Left ventricle myocardium inferior (tissue), 1 donor: Measurements from ENCODE around the gene CENPT. TPM values are rescaled to one million over a fixed set of nuclear protein-coding genes. Genes with fewer than 3 reads are reported as not detected.
A peak's percentile ranks its signal among the peaks of the same experiment; 100 is the strongest.

Experiments
- DNase-seq: peaks from one replicate; pipeline ENCODE4 v3.0.0-alpha.2; 2020
- H3K27ac ChIP-seq: fragments of 200-600 bp; replicated peaks from 2 replicates; pipeline ENCODE4 v1.8.0; 2021
- H3K27me3 ChIP-seq: fragments of 200-600 bp; 2 replicates; pipeline ENCODE4 v1.8.0; 2021; ENCODE audit warnings: low read depth
- H3K36me3 ChIP-seq: fragments of 200-600 bp; 2 replicates; pipeline ENCODE4 v1.8.0; 2021
- H3K4me1 ChIP-seq: fragments of 200-600 bp; 2 replicates; pipeline ENCODE4 v1.8.0; 2021
- H3K4me3 ChIP-seq: fragments of 200-600 bp; 2 replicates; pipeline ENCODE4 v1.8.0; 2021; ENCODE audit warnings: mild to moderate bottlenecking, moderate library complexity
- H3K9me3 ChIP-seq: fragments of 200-600 bp; replicated peaks from 2 replicates; pipeline ENCODE4 v1.8.0; 2021
- intact Hi-C: fragments of 100-400 bp; cut with micrococcal nuclease; formaldehyde crosslinking; loops from one replicate; pipeline ENCODE4 v1.11.0; 2022
- total RNA-seq: library from RNA; stranded (reverse); fragmentation: NEBNext Ultra II Directional; extraction: Animal tissue kit (Norgen Biotek cat#: 25700); gene quantifications from one replicate; pipeline ENCODE4 v1.2.1, GENCODE V29; 2021
- TF ChIP-seq, protein P1 (sequence below): fragments of 200-600 bp; IDR thresholded peaks from 2 replicates; pipeline ENCODE4 v1.8.0; 2021; ENCODE audit warnings: antibody characterized with exemption, mild to moderate bottlenecking, borderline replicate concordance
- donor health status: DM: no; HTN: yes; CAD: no; lungs with severe emphysema.

Gene CENPT
- total RNA-seq, 1 donor from 2014 or later, result 20.2 TPM

DNA sequence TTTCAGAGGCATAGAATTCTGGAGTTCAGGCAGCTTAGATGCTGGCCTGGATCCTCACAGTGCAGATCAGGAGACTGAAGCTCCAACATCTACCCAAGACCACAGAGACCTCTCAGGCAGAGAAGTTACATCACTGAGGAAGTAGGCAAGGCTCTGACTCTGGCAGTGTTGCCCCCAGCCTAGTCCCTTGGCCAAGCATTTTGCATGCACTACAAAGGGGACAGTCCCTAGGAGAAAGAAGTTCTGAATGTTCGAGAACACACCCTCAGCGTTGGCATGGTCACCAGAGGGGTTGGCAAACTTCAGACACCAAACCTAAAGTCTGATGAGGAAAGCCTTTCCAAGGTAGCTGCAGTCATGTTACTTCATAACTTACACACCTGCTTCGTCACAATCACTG, 43.6 kb downstream of the CENPT start:
- H3K27ac ChIP-seq, result no peak overlapping the region
- peaks cover 38% of the 10 kb centered on the region for H3K36me3 ChIP-seq
- intact Hi-C loops, result loop anchor here (10.0 kb wide), 1 partner anchor 129 kb away; no protein-coding TSS in a partner anchor
- H3K9me3 ChIP-seq, result no peaks in the 10 kb centered on the region
- no peak for DNase-seq
- no peak overlapping the region for H3K4me3 ChIP-seq
- H3K27me3 ChIP-seq, result no peaks in the 10 kb centered on the region
- TF ChIP-seq, protein P1, sequence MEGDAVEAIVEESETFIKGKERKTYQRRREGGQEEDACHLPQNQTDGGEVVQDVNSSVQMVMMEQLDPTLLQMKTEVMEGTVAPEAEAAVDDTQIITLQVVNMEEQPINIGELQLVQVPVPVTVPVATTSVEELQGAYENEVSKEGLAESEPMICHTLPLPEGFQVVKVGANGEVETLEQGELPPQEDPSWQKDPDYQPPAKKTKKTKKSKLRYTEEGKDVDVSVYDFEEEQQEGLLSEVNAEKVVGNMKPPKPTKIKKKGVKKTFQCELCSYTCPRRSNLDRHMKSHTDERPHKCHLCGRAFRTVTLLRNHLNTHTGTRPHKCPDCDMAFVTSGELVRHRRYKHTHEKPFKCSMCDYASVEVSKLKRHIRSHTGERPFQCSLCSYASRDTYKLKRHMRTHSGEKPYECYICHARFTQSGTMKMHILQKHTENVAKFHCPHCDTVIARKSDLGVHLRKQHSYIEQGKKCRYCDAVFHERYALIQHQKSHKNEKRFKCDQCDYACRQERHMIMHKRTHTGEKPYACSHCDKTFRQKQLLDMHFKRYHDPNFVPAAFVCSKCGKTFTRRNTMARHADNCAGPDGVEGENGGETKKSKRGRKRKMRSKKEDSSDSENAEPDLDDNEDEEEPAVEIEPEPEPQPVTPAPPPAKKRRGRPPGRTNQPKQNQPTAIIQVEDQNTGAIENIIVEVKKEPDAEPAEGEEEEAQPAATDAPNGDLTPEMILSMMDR, result no peak
- peaks cover 54% of the 10 kb centered on the region for H3K4me1 ChIP-seq

DNA sequence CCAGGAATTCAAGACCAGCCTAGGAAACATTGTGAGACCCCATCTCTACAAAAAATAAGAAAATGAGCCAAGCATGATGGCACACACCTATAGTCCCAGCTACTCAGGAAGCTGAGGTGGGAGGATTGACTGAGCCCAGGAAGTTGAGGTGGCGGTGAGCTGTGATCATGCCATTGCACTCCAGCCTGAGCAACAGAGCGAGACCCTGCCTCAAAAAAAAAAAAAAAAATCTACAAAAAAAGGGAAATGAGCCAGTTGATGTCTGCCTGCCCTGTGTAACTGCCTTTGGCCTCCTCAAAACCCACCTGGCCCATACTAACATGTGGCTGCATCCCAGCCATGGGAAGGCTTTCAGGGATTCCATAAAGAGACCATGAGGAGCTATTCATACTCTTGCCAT, 45.6 kb downstream of the CENPT start:
- H3K4me3 ChIP-seq, result no peak overlapping the region
- H3K4me1 ChIP-seq, result peaks cover 47% of the 10 kb centered on the region
- no peaks in the 10 kb centered on the region for H3K9me3 ChIP-seq
- TF ChIP-seq, protein P1, result no peak
- H3K36me3 ChIP-seq, result peaks cover 45% of the 10 kb centered on the region
- intact Hi-C loops, result loop anchor here (10.0 kb wide), 1 partner anchor 127 kb away; no protein-coding TSS in a partner anchor
- H3K27me3 ChIP-seq, result no peaks in the 10 kb centered on the region
- no peak overlapping the region for H3K27ac ChIP-seq
- no peak for DNase-seq

DNA sequence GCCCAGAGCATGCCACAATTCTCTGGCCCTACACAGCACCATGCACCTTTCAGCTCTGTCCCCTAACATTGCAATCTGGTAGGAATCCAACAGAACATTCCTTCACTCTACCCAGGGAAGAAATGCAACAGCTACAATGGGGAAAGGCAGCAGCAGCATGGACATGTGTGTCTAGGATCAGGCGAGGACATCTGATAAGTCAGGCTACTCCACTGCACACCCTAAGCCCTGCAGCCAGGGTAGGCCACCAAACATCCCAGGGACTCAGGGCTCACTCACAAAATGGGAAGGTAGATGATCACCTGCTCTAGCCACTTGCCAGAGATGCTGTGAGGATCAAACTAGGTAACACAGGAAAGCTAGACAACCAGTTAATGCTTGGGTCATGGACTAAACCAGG, 46.3 kb downstream of the CENPT start:
- no peaks in the 10 kb centered on the region for H3K27me3 ChIP-seq
- no peaks in the 10 kb centered on the region for H3K9me3 ChIP-seq
- no peak for DNase-seq
- H3K36me3 ChIP-seq, result peaks cover 45% of the 10 kb centered on the region
- peaks cover 44% of the 10 kb centered on the region for H3K4me1 ChIP-seq
- intact Hi-C loops, result loop anchor here (10.0 kb wide), 1 partner anchor 126 kb away; no protein-coding TSS in a partner anchor
- H3K4me3 ChIP-seq, result no peak overlapping the region
- TF ChIP-seq, protein P1, result no peak
- H3K27ac ChIP-seq, result no peak overlapping the region

DNA sequence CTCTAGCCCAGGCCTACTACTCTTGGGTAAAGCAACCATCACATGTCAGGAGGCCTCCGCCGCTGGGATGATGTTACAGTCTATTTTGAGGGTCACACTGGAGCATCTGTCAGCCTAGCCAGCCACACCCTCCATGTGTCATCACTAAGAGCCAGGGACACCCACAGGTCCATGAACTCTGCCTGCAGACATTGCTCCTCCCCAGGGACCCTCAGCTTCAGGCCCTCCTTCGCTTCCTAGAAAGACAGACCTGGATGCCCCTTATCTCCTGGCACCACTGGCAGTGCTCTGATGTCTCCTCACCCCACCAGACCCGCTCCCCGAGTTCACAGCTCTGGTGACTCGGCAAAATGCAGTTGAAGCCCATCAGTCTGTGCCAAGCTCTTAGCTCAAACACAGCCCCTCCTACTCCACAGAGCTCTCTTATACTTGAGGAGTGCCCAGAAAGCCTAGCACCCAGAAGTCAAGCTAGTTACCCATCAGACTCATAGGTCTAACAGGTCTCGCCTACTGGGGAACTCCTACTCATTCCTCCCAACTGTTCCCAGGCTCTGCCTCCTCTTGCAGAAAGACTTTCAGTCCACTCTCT, 47.1 kb downstream of the CENPT start:
- no peaks in the 10 kb centered on the region for H3K27me3 ChIP-seq
- H3K27ac ChIP-seq, result peak overlapping the region; percentile 27
- peaks cover 36% of the 10 kb centered on the region for H3K4me1 ChIP-seq
- TF ChIP-seq, protein P1, result no peak
- peaks cover 45% of the 10 kb centered on the region for H3K36me3 ChIP-seq
- no peak overlapping the region for H3K4me3 ChIP-seq
- H3K9me3 ChIP-seq, result no peaks in the 10 kb centered on the region
- intact Hi-C loops, result loop anchor here (10.0 kb wide), 1 partner anchor 126 kb away; no protein-coding TSS in a partner anchor
- DNase-seq, result peak; percentile 20

DNA sequence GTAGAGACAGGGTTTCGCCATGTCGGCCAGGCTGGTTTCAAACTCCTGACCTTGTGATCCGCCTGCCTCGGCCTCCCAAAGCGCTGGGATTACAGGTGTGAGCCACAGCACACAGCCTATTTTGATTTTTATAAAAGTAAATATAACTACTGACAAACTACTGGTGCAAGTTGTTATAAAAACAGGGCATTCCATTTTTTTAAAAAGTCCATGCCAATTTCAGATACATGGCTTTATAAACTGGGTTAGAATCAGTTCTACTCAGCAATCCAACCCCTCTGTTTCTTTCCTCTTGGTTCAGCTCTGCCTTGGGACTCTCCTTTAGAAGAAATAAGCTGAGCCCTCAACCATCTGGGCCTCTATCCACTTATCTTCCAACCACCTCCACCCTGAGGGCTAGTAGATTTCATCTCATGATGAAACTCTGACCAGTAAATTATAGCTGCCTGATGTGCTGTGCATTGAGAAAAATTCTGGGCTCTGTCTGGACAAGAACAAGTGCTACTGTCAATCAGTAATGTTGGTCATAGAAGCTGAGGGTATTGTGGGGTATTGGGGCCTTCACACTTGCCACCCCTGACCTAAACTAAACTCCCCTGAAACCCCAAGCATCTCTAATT, 51.3 kb downstream of the CENPT start:
- H3K27ac ChIP-seq, result no peak overlapping the region
- no peak for DNase-seq
- H3K4me1 ChIP-seq, result peaks cover 19% of the 10 kb centered on the region
- peaks cover 20% of the 10 kb centered on the region for H3K36me3 ChIP-seq
- no peak overlapping the region for H3K4me3 ChIP-seq
- H3K27me3 ChIP-seq, result no peaks in the 10 kb centered on the region
- no peaks in the 10 kb centered on the region for H3K9me3 ChIP-seq
- intact Hi-C loops, result no loop called here
- TF ChIP-seq, protein P1, result no peak
